GM21825 (cell line): Measurements from ENCODE around the gene ANKS1B.

Source experiments
- ATAC-seq: cut with Tn5 transposase; IDR thresholded peaks from one replicate; pipeline ENCODE4 v1.9.1; 2021; ENCODE audit warnings: mild to moderate bottlenecking, moderate library complexity; ENCODE audit not compliant: unreplicated experiment

ANKS1B gene

DNA sequence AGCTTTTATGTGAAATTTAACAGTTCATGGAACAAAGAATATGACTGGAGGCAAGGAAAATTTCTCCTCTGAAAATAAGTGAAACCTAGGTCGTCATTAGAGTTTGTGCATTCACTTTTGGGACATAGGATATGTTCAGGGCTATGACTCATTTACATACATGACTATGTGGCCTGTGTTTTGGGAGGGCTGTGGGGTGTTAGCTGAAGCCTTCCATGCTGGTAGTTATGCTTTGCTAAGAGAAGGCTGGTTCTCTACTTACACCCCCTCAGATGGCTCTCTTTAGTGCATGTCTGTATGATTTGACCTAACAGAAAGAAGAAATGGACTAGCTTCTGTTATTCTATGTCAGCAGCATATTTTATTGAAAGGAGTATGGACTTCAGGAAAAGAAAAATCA is 753.7 kb downstream of the ANKS1B start:
- ATAC-seq = no peak

DNA sequence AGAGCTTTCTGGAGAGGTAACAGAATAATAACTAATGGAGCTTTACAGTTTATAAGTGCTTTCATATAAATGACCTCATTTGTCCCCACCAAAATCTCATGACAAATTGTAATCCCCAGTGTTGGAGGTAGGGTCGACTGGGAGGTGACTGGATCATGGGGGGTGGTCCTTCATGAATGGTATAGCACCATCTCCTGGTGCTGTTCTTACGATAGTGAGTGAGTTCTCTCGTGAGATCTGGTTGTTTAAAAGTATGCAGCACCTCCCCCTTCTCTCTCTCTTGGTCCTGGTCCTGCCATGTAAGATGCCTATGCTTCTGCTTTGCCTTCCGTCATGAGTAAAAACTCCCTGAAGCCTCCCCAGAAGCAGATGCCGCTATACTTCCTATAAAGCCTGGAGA is 760.5 kb downstream of the ANKS1B start:
- ATAC-seq = no peak

- ATAC-seq = no peak
Observed at GRCh38 chr12:99223579-99223978, 761.2 kb downstream of the ANKS1B start.

- ATAC-seq = no peak
Observed at GRCh38 chr12:99213047-99213446, 771.7 kb downstream of the ANKS1B start.

DNA sequence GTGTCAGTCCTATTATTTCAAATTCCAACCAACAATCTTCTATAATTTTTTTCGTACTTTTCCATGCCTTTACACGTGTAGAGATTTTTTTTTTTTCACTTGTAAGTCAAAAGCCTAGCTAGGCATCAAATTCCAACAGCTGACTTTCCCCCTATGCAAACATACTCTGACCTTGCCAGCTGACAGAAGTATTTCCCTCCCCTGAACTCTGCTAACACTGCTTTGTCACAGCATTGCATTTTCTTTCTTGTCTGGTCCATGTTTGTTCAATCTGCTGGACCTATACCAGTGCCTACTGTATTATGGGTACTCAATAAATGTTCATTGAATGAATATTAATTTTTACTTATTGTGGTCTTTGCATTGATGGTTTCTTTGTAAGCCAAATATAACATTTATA is 772.5 kb downstream of the ANKS1B start:
- no peak for ATAC-seq

GRCh38 chr12:99205111-99205510 is 779.6 kb downstream of the ANKS1B start:
- no peak for ATAC-seq

- ATAC-seq = no peak
Observed at GRCh38 chr12:99201906-99202645, 782.7 kb downstream of the ANKS1B start.

GRCh38 chr12:99200711-99201384 is 783.9 kb downstream of the ANKS1B start:
- ATAC-seq = no peak

DNA sequence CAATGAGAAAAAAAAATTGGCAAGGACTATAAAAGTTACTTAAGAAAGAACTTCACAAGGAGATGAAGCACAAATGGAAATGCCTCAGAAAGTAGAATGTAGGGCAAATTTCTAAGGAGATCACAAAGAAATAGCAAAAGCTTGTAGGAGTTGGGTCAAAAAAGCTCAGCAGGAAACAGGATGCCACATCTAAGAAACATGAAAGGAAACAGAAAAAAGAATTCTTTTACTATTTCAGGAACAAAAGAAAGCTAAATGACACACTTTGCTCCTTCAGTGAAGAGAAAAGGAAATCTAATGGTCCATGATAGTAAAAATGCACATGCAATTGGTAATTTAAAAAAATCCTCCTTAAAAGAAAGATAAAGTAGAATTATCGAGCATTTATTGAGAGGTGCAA is 789.3 kb downstream of the ANKS1B start:
- ATAC-seq = no peak

DNA sequence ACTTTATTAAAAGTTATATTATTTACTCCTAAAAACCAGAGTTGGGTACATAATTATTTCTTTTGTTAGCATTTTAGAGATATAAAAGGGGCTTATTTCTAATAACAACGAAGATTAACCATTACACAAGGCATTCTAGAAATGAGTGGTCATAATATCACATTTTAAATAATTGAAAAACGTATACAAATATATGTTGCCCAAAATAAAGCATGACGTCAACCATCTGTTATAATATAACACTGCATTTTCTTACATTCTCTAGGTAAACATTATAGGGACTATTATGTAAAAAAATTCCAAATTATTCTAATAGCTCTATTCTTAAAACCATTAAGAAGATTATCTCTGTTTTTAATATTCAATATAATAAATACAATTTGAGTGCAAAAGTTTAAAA is 792.2 kb downstream of the ANKS1B start:
- no peak for ATAC-seq

GRCh38 chr12:99176871-99177270 is 807.9 kb downstream of the ANKS1B start:
- ATAC-seq = no peak

- ATAC-seq = no peak
Observed at GRCh38 chr12:99170461-99170860, 814.3 kb downstream of the ANKS1B start.

GRCh38 chr12:99170037-99170436 is 814.7 kb downstream of the ANKS1B start:
- ATAC-seq = no peak

DNA sequence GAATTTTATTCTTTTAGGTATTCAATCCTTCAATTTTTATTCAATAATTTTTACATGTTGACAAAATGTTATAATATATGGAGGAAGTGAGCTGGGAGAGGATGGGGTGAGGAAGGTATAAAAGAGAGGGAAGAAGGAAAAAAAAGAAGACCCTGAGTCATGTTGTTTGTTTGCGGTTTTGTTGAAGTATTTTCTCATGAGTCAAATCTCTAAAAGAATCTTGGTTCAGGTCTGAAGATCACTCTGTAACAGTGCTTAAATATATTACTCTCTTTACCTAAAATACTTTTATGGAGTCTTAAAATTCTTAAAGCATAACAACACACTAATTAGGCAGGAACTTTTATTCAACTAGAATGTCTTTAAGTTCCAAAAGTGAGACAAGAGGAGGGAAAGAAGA is 826.8 kb downstream of the ANKS1B start:
- ATAC-seq = no peak

DNA sequence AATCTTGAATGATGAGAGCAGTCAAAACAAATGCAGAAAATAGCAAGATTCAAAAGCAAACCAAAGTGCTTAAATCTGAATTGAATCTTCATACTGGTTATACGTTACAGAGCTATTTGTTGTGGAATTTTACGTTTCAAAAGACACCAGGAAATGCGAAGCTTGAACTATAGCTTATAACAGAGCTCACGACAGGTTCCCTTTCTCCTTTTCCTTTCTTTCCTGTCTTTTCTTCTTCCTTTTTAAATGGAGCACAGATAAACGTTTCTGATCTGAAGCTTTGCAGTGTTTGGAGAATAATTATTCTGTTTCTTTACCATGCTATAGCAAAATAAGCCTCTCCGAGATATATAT is 829.8 kb downstream of the ANKS1B start:
- no peak for ATAC-seq

DNA sequence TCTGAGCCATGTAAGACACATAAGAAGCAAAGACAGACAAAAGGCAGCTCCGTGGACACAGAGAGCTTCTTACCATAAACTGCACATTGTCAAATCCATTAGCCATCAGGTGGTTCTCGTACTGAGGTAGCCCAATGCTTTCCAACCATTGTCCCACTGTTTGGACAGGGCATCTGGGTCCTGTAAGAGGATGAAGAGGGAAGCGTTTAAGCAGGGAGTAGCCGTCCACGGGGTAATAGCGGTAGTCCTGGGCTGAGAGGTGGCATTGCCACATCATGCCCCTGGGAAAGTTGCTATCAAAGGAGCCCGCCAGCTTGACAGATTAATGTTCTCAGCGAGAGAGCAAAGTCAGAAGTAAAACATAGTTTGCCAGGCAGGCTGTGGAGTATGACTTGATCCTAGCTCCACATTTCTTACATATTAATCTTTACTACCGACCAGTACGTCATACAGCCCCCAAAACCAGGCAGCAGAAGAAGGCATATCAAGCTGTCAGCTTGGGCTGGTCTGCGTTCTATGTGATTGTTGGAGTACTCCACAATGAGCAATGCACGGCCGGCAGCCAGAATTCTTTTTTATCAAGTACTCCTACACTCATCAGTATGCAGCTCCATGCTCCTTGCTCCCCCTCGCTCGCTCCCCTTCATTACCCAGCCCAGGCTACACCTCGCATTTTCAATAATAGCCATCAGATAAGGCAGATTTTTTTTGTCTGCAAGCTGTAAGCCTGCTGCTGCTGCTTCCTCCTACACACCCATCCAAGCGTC is 830.3 kb downstream of the ANKS1B start:
- no peak for ATAC-seq

DNA sequence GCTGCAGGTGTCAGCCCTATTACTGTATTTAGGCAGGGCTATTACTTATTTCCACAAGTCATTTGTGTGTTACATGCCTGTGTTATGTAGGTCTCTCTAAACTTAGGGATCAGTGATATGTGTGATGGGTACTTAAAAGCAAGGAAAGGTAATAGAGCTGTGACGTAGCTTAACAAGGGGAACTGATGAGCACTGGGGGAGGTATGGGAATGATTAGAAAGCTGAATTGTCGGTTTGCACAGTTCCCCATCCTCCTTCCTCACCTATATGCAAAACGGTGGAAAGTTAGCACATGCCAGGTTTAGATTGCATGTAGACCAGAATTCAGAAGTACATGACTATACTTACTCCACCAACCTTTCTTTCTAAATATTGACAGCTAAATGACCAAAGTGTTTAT is 831.4 kb downstream of the ANKS1B start:
- no peak for ATAC-seq

GRCh38 chr12:99152337-99152736 is 832.4 kb downstream of the ANKS1B start:
- no peak for ATAC-seq

GRCh38 chr12:99151744-99152143 is 833.0 kb downstream of the ANKS1B start:
- ATAC-seq = no peak

- no peak for ATAC-seq
Observed at GRCh38 chr12:99147130-99147529, 837.6 kb downstream of the ANKS1B start.

- ATAC-seq = no peak
Observed at GRCh38 chr12:99146730-99147129, 838.0 kb downstream of the ANKS1B start.

GRCh38 chr12:99146185-99146584 is 838.6 kb downstream of the ANKS1B start:
- ATAC-seq = no peak
